NCI-H82 treated with DMSO at 0.1 percent for 48 hours (cell line): Measurements from ENCODE around the gene RBFA.
"Not testable (repeated sequence)": the region's sequence is repeated elsewhere in the genome, so short reads cannot be mapped to it uniquely, and the experiment has no call there.

Experiments
- DNase-seq: peaks from one replicate; lab custom pipeline; 2025; ENCODE audit not compliant: unreplicated experiment; lab: John Stamatoyannopoulos, UW

The RBFA gene

DNA sequence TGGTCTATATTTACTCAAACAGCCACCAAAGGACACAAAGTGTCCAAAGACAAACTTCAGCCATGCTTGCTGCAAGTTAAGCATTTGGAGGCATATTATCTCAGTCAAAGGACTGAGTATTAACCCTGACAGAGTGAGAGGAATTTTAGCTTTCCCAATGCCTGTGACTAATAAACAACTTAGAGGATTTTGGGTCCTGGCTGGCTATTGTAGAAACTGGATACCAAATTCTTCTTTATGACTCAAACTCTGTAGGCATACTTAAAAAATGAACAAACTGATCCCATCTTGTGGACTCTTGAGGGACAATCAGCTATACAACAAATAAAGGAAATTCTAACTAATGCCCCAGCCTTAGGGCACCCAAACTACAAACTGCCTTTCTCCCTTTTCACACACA, 6.5 kb upstream of the RBFA start:
- DNase-seq = not testable (repeated sequence)

DNA sequence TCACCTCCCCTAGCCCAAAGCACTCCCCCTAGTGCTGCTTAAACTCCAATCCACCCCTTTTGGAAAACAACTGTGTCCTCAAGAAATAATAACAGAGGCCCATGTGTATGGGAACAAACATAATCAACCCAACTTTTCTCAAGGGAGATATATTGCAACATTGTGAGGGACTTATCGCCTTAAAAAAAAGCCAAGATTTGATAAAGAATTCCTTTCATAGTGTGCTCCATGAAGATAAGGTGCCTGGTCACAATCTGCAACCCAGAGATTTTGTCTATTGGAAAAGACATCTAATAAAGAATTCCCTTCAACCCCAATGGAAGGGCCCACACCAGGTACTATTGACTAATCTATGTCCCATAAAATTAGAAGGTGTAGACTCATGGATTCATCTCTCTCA, 4.5 kb upstream of the RBFA start:
- DNase-seq = no peak

- DNase-seq = peak; percentile 94
These were observed 810 bp upstream of the RBFA start for GRCh38 chr18:80033181-80034067.

GRCh38 chr18:80034852-80035406, 695 bp downstream of the RBFA start:
- no peak for DNase-seq

DNA sequence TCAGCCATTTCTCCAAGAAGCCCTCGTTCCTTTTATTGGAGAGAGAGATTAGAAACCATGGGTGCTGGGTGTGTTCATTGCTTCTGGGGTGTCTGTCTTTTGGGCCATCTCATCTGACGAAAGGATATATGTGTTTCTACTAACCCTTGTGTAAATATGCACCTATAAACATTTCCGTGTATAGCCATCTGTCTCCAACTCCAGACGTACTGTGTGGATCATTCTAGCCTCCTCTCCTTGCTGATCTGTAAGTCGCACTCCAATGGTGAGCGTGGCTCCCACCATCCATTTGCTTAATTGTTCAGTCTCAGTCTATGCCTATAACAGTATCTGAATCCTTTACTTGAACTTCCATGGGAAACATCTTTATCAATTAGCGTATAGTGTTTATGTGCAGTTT, 1.8 kb downstream of the RBFA start:
- no peak for DNase-seq

GRCh38 chr18:80037300-80037699, 3.1 kb downstream of the RBFA start:
- no peak for DNase-seq

- DNase-seq = no peak
These were observed 3.8 kb downstream of the RBFA start for GRCh38 chr18:80037869-80038630.

- no peak for DNase-seq
These were observed 6.3 kb downstream of the RBFA start for GRCh38 chr18:80040515-80040914.

GRCh38 chr18:80041424-80041823, 7.2 kb downstream of the RBFA start:
- DNase-seq = no peak

- DNase-seq = no peak
These were observed 8.6 kb downstream of the RBFA start for GRCh38 chr18:80042785-80043184.

DNA sequence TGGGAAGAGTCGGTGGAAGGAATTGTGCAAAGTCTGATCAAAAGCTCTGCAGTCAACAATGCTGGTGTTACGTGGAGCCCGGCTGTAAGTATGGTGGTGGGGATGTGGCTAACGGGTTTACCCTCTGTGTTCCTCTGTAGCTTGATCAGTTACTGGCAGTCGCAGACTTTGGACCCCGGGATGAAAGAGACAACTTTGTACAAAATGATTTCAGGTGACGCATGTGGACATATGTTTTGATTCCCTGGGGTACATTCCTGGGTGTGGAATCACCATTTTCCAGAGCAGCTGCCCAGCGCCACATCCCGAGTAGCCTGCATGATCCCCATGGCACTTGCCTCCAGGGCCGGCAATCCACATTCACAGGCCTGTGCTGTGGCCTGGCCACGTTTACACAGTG, 9.8 kb downstream of the RBFA start:
- DNase-seq = no peak

DNA sequence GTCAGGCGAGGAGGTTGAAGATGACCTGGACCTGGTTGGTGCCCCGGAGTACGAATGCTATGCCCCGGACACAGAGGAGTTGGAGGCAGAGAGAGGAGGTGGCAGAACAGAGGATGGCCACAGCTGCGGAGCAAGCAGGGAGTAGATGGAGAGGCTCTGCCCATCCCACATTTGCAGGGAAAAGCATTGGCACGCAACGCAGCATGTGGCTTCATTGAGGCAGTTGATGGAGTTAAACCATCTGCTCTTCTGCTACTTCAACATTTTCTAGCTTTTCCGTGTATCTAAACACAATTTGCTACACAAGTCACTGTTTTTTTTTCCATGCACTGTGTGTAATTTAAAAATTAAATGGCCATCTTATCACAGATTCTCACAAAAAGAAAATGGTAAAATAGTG, 11.8 kb downstream of the RBFA start:
- DNase-seq = no peak

DNA sequence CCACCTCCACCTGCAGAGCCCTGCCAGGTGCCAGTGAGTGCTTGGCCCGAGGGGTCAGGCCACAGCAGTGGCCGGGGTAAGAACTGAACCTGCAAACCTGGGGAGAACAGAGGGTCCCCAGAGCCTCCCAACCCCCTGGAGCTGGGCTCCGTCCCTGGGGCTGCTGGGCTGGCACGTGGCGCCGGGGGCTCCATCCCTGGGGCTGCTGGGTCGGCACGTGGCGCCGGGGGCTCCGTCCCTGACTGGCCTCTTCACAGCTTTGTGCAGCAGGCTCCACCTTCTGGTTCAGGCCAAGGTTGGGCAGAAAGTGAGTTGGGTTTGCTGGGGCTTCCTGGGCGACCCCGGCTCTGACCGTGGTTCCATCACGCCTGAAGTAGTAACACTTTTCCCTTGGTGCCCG, 12.2 kb downstream of the RBFA start:
- DNase-seq = no peak

DNA sequence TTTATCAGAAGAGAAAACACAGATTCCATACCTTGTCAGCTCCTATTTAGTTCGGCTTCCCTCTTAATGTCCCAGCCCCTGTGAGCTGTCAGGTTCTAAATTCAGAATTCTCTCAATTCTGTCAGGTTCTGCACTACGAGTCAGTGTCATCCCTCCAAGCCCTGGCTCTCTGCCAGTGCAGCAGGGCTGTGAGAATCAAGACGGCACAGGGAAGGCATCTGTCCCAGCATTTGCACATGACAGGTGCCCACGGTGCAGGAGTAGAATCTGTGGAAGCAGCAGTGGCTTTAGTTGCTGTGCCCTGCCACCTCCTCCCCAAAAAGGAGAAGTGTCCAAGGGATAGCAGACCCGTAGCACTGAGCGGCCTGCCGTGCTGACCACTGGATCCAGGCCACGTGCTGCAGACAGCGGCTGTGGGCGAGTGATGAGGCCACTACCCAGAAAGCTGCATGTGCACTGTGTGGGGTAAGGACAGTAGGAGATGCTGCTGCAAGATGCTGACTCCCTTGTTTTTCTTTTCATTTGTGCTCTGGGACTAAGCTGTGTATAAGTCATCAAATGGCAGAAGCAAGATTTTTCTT, 12.8 kb downstream of the RBFA start:
- DNase-seq = no peak

GRCh38 chr18:80050797-80051196, 16.6 kb downstream of the RBFA start:
- no peak for DNase-seq

GRCh38 chr18:80056095-80056494, 21.9 kb downstream of the RBFA start:
- no peak for DNase-seq

- no peak for DNase-seq
These were observed 25.7 kb downstream of the RBFA start for GRCh38 chr18:80059945-80060344.

- DNase-seq = no peak
These were observed 31.5 kb downstream of the RBFA start for GRCh38 chr18:80065705-80066104.

GRCh38 chr18:80067321-80067720, 33.1 kb downstream of the RBFA start:
- no peak for DNase-seq

DNA sequence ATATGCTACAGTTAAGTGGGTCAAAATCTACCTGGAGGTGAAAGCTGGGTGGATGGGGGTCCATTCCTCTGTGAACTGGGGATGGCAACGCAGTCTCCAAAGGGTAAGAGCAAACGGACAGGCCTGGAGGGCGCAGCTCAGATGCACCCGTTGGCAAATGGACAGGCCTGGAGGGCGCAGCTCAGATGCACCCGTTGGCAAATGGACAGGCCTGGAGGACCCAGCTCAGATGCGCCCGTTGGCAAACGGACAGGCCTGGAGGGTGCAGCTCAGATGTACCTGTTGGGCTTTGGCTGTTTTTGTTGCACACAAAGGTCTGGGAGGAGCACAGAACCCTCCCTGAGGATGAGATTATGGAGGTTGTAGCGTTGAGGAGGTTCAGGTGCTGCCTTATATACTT, 33.7 kb downstream of the RBFA start:
- no peak for DNase-seq

- DNase-seq = no peak
These were observed 34.5 kb downstream of the RBFA start for GRCh38 chr18:80068571-80069272.
